NB4 (cell line): ENCODE measurements around the gene ZIC5.

Source experiments
- POLR2A ChIP-seq: IDR thresholded peaks from 2 replicates; pipeline ENCODE4 v1.6.1; 2011; ENCODE audit warnings: mild to moderate bottlenecking; ENCODE audit not compliant: insufficient read length; ENCODE audit errors: extremely low read depth
- TF ChIP-seq, protein P1 (sequence below): IDR thresholded peaks from one replicate; pipeline ENCODE4 v1.5.1; 2012; ENCODE audit warnings: low read depth, low read length
- TF ChIP-seq, protein P2 (sequence below): IDR thresholded peaks from 2 replicates; pipeline ENCODE4 v1.6.1; 2011; ENCODE audit warnings: low read depth, low read length

DNA sequence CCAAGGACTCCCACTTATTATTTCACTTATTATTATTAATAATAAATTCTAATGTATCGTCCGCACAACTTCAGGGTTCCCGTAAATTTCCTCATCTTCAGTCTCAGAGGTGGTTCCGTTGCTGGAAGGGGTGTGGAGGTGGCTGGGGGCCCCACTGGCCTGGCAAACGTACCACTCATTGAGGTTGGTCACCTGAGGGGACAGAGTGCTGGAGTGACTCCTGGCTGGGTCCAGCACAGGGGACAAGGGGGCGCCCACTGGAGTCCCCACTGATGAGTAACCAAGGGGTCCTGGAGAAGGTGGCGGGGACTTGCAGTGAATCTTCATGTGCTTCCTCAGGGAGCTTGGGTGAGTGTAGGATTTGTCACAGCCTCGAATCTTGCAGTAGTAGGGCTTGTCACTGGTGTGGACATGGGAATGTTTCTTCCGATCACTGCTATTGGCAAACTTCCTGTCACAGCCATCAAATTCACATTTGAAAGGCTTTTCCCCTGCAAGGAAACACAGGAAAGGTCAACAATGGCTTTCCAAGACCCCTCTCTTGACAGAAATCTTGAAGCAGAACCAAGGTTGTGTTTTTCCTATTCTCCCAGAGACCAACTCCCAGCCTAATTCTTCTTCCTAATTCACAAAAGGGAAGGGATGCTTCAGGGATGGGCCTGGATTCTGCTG, 6.1 kb downstream of the ZIC5 start:
- TF ChIP-seq, protein P1, sequence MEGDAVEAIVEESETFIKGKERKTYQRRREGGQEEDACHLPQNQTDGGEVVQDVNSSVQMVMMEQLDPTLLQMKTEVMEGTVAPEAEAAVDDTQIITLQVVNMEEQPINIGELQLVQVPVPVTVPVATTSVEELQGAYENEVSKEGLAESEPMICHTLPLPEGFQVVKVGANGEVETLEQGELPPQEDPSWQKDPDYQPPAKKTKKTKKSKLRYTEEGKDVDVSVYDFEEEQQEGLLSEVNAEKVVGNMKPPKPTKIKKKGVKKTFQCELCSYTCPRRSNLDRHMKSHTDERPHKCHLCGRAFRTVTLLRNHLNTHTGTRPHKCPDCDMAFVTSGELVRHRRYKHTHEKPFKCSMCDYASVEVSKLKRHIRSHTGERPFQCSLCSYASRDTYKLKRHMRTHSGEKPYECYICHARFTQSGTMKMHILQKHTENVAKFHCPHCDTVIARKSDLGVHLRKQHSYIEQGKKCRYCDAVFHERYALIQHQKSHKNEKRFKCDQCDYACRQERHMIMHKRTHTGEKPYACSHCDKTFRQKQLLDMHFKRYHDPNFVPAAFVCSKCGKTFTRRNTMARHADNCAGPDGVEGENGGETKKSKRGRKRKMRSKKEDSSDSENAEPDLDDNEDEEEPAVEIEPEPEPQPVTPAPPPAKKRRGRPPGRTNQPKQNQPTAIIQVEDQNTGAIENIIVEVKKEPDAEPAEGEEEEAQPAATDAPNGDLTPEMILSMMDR = no peak
- no peak for TF ChIP-seq POLR2A
- TF ChIP-seq, protein P2, sequence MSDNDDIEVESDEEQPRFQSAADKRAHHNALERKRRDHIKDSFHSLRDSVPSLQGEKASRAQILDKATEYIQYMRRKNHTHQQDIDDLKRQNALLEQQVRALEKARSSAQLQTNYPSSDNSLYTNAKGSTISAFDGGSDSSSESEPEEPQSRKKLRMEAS = no peak
